LNCaP clone FGC (cell line): ENCODE measurements around the gene POMGNT2.

Experiments used
- DNase-seq: peaks from one replicate; pipeline ENCODE4 v3.0.0-alpha.2; 2011; ENCODE audit warnings: low read depth
- H3K4me3 ChIP-seq: 2 replicates; pipeline ENCODE4 v1.5.1; 2011; ENCODE audit warnings: mild to moderate bottlenecking, low read depth, low read length, control low read depth
- TF ChIP-seq, protein P1 (sequence below): IDR thresholded peaks from 2 replicates; pipeline ENCODE4 v1.5.1; 2012; ENCODE audit warnings: mild to moderate bottlenecking; ENCODE audit not compliant: control insufficient read depth, insufficient read depth; ENCODE audit errors: extremely low read depth

The POMGNT2 gene

DNA sequence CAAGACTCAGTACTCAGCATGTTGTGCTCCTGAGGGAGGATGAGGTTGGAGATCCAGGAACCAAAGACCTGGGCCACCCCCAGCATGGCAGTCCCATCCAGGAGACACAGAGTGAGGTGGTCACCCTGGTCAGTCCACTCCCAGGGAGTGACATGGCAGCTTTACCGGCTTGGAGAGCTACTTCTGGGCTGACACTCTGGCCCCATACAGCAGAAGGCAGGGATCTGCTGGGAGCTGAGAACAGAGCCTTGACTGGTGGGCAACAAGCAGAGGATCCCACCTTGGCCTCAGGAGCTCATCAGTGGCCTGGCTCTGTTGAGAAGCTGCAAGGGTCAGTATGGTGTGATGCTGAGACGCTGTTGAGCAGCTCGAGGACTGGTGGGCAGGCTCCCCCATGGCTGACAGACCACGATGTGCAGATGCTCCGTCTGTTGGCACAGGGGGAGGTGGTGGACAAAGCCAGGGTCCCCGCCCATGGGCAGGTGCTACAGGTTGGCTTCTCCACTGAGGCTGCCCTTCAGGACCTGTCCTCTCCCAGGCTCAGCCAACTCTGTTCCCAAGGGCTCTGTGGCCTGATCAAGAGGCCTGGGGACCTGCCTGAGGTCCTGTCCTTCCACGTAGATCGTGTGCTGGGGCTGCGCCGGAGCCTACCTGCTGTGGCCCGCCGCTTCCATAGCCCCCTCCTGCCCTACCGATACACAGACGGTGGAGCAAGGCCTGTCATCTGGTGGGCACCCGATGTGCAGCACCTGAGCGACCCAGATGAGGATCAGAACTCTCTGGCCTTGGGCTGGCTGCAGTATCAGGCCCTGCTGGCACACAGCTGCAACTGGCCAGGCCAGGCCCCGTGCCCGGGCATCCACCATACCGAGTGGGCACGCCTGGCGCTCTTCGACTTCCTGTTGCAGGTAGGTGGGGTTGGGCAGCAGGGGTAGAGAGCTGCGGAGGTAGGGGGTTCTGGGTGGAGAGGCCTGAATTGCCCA, 72.9 kb downstream of the POMGNT2 start:
- H3K4me3 ChIP-seq: no peak overlapping the region
- no peak for DNase-seq
- TF ChIP-seq, protein P1, sequence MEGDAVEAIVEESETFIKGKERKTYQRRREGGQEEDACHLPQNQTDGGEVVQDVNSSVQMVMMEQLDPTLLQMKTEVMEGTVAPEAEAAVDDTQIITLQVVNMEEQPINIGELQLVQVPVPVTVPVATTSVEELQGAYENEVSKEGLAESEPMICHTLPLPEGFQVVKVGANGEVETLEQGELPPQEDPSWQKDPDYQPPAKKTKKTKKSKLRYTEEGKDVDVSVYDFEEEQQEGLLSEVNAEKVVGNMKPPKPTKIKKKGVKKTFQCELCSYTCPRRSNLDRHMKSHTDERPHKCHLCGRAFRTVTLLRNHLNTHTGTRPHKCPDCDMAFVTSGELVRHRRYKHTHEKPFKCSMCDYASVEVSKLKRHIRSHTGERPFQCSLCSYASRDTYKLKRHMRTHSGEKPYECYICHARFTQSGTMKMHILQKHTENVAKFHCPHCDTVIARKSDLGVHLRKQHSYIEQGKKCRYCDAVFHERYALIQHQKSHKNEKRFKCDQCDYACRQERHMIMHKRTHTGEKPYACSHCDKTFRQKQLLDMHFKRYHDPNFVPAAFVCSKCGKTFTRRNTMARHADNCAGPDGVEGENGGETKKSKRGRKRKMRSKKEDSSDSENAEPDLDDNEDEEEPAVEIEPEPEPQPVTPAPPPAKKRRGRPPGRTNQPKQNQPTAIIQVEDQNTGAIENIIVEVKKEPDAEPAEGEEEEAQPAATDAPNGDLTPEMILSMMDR: no peak

DNA sequence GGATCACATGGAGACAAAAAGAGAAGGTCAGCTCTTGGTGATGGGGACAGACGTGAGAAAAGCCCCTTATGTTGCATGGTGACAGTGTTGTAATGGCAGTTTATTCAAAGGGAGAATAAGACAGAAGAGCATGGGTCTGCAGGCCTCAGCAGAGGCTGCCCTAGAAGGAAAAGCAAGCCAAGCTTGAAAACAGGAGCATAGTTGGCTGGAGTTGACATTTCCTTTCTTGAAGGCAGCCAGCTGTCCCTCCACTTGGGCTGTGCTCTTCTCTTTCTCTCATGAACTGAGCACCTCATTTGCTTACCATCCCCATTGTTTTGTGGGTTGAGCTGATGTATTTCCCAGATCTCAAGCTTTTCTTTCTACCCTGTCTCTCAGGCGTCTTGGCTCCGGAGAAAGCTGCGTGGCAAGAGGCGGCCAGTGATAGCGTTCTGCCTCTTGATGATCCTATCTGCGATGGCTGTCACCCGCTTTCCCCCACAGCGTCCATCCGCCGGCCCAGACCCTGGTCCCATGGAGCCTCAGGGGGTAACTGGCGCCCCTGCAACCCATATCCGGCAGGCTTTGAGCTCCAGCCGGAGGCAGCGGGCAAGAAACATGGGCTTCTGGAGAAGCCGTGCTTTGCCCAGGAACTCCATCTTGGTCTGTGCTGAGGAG, 73.9 kb downstream of the POMGNT2 start:
- no peak for DNase-seq
- H3K4me3 ChIP-seq: no peak overlapping the region
- TF ChIP-seq, protein P1: no peak

DNA sequence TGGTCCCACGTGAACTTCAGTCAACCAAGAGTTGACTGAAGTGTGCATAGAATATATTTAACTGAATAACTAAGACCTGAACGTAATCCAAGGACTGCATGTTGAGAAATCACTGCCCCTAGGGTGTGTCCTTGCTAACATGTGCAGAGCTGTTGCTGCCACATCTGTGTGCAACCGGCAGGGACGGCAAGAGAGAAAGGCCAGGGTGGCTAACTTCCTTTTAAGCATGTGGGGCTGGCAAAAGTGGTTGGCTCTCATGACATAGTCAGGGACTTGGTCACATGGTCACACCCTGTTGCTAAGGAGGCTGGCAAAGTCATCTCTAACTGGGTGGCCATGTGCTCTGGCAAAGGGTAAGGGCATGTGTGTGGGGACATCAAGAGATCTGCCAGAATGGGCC, 74.4 kb downstream of the POMGNT2 start:
- H3K4me3 ChIP-seq: no peak overlapping the region
- TF ChIP-seq, protein P1: no peak
- DNase-seq: no peak

DNA sequence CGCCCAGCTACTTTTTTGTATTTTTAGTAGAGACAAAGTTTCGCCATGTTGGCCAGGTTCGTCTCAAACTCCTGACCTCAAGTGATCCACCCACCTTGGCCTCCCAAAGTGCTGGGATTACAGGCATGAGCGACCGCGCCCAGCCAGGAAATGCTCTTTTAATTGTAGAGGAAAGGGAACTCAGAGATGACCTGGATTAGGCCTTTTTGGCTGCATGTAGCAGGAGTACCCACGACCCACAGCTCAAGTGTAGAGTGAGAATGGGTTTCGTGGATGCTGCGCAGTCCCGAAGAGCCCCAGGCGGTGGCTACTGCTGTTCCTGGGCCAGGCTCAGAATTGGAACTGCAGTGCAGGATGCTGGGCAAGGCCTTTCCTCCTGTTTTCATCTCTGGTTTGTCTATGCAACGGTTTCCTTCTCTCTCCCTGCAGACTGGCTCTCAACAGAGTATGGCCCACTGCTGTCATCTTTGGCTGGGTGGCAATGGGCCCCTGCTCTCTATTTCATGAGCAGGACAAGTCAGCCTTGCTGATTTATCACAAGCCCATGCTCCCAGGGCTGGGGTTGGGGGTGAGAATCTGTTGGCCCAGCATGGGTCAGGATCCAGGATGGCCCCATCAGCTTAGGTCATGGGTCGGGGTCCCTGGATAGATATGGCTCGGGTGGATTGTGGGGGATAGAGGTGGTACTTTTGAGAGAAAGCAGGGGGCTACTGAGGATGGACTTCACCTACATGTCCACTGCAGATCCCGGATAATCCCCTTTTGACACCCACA, 75.5 kb downstream of the POMGNT2 start:
- no peak for DNase-seq
- H3K4me3 ChIP-seq: no peak overlapping the region
- TF ChIP-seq, protein P1: no peak
